Endothelial cell of umbilical vein (primary cell): ENCODE results near the gene TDRD7. TPM values are rescaled to one million over a fixed set of nuclear protein-coding genes. Genes with fewer than 3 reads are reported as not detected.

Source experiments
- BruUV-seq: library from RNA; stranded (reverse); fragments of 400-500 nt; replicated peaks from 2 replicates; lab custom pipeline; 2021; lab: Mats Ljungman, UMichigan
- CTCF ChIA-PET: fragments of 300-600, 350-600 bp; sonication (Branson Sonifier 250); formaldehyde crosslinking; loops from one replicate; lab custom pipeline; 2021; ENCODE audit warnings: antibody characterized with exemption, inconsistent platforms; lab: Charles Lee
- POLR2A ChIA-PET: fragments of 300-600, 350-600 bp; sonication (Branson Sonifier 250); formaldehyde crosslinking; loops from one replicate; lab custom pipeline; 2021; ENCODE audit warnings: antibody characterized with exemption, inconsistent platforms; lab: Charles Lee
- DNase-seq: peaks from one replicate; pipeline ENCODE4 v3.0.0-alpha.2; 2011; ENCODE audit warnings: low read depth, low spot score
- FAIRE-seq: peaks from 2 replicates; lab custom pipeline; 2011; peaks lifted over from hg19 to GRCh38; lab: Jason Lieb, UNC
- H2AFZ ChIP-seq: 2 replicates; pipeline ENCODE4 v1.6.0; 2012; ENCODE audit warnings: low read depth, low read length, control low read depth, inconsistent platforms
- H3K27ac ChIP-seq: 2 replicates; pipeline ENCODE4 v1.5.1; 2011; ENCODE audit warnings: low read depth, mild to moderate bottlenecking, control low read depth, low read length, moderate library complexity; ENCODE audit not compliant: insufficient read depth
- H3K27me3 ChIP-seq, 2 experiments: 2 replicates each; pipeline versions ENCODE4 v1.6.0 to v1.6.1; 2011; ENCODE audit warnings: low read length in 2 of 2, mixed read lengths in 1 of 2; ENCODE audit not compliant: control insufficient read depth in 2 of 2, insufficient read depth in 2 of 2
- H3K36me3 ChIP-seq, 2 experiments: 2 replicates in 1 of 2; 3 replicates in 1 of 2; pipeline ENCODE4 v1.5.1; 2011; ENCODE audit warnings: low read length in 2 of 2, mild to moderate bottlenecking in 1 of 2, moderate library complexity in 1 of 2; ENCODE audit not compliant: control insufficient read depth in 2 of 2, insufficient read depth in 2 of 2; ENCODE audit errors: extremely low read depth in 1 of 2
- H3K4me1 ChIP-seq: 3 replicates; pipeline ENCODE4 v1.5.1; 2011; ENCODE audit warnings: mild to moderate bottlenecking, low read length; ENCODE audit not compliant: control insufficient read depth, insufficient read depth; ENCODE audit errors: extremely low read depth
- H3K4me2 ChIP-seq: 2 replicates; pipeline ENCODE4 v1.6.1; 2011; ENCODE audit warnings: low read length, control low read depth, mixed read lengths; ENCODE audit not compliant: insufficient read depth
- H3K4me3 ChIP-seq, 3 experiments: fragments of 200-600 bp in 1 of 3; sonication (generic), shearing (Covaris generic) in 1 of 3; replicated peaks in 1 of 3; 2 replicates each; pipeline ENCODE4 v1.5.1; 2011 to 2016; ENCODE audit warnings: control low read depth in 3 of 3, low read length in 3 of 3, mild to moderate bottlenecking in 2 of 3, inconsistent platforms in 1 of 3, low read depth in 1 of 3, moderate library complexity in 1 of 3; ENCODE audit not compliant: insufficient read depth in 1 of 3
- H3K79me2 ChIP-seq: 2 replicates; pipeline ENCODE4 v1.6.0; 2012; ENCODE audit warnings: low read length, inconsistent platforms; ENCODE audit not compliant: control insufficient read depth, insufficient read depth
- H3K9ac ChIP-seq: replicated peaks from 2 replicates; pipeline ENCODE3; 2011; ENCODE audit warnings: low read length, control low read depth; ENCODE audit not compliant: insufficient read depth; ENCODE audit errors: extremely low read depth
- H3K9me1 ChIP-seq: replicated peaks from 3 replicates; pipeline ENCODE4 v1.6.0; 2011; ENCODE audit warnings: mild to moderate bottlenecking, low read length; ENCODE audit not compliant: control insufficient read depth, insufficient read depth; ENCODE audit errors: extremely low read depth
- H3K9me3 ChIP-seq: replicated peaks from 2 replicates; pipeline ENCODE4 v1.5.1; 2012; ENCODE audit warnings: low read length, inconsistent platforms; ENCODE audit not compliant: control insufficient read depth, insufficient read depth
- H4K20me1 ChIP-seq: replicated peaks from 2 replicates; pipeline ENCODE3; 2011; ENCODE audit warnings: mild to moderate bottlenecking, low read length; ENCODE audit not compliant: control insufficient read depth, insufficient read depth; ENCODE audit errors: extremely low read depth
- EZH2 ChIP-seq: IDR thresholded peaks from 2 replicates; pipeline ENCODE4 v1.6.1; 2012; ENCODE audit warnings: borderline replicate concordance, low read depth, mild to moderate bottlenecking, moderate library complexity, low read length, inconsistent platforms; ENCODE audit not compliant: severe bottlenecking
- FOS ChIP-seq: IDR thresholded peaks from 2 replicates; pipeline ENCODE4 v1.6.1; 2011; ENCODE audit warnings: mild to moderate bottlenecking, low read length, moderate library complexity, borderline replicate concordance; ENCODE audit not compliant: insufficient read depth
- GATA2 ChIP-seq: IDR thresholded peaks from 2 replicates; pipeline ENCODE4 v1.7.0; 2011; ENCODE audit warnings: low read depth, mild to moderate bottlenecking, moderate library complexity, mixed read lengths, low read length; ENCODE audit not compliant: insufficient read length, insufficient read depth
- JUN ChIP-seq: IDR thresholded peaks from 2 replicates; pipeline ENCODE4 v1.6.1; 2011; ENCODE audit warnings: borderline replicate concordance, low read depth; ENCODE audit not compliant: insufficient read length, insufficient read depth
- MYC ChIP-seq: IDR thresholded peaks from one replicate; pipeline ENCODE4 v1.6.1; 2011; ENCODE audit warnings: mild to moderate bottlenecking, low read depth, low read length
- POLR2A ChIP-seq: IDR thresholded peaks from 2 replicates; pipeline ENCODE4 v1.6.1; 2012; ENCODE audit warnings: low read depth, mild to moderate bottlenecking, control low read depth, low read length
- POLR2AphosphoS5 ChIP-seq: IDR thresholded peaks from 2 replicates; pipeline ENCODE4 v1.6.1; 2012; ENCODE audit warnings: low read depth, mild to moderate bottlenecking, control low read depth, low read length, moderate library complexity; ENCODE audit not compliant: insufficient read depth
- dilution Hi-C: fragments of 300-500 bp; cut with MboI; formaldehyde crosslinking; loops from one replicate; pipeline ENCODE4 v1.15.0; 2019; ENCODE audit warnings: low sequenced_read_pairs; ENCODE audit not compliant: extremely low pct_ligation_motif_present
- intact Hi-C: fragments of 100-400 bp; cut with micrococcal nuclease; formaldehyde crosslinking; loops from one replicate; pipeline ENCODE4 v1.10.0; 2022
- polyA plus RNA-seq, 4 experiments: library from polyadenylated mRNA; depleted of rRNA in 3 of 4; stranded (reverse) in 3 of 4; unstranded in 1 of 4; fragments of >200 nt; gene quantifications; 2 replicates each; pipeline versions ENCODE4 v1.2.1 to v1.2.3, GENCODE V29; 2011 to 2012; ENCODE audit warnings: missing spikeins in 1 of 4
- total RNA-seq: library from RNA; stranded (reverse); gene quantifications from 2 replicates; pipeline ENCODE4 v1.2.3, GENCODE V29; 2021
- TF ChIP-seq, protein P1 (sequence below), 2 donors: IDR thresholded peaks; 1 replicate in 1 of 2; 2 replicates in 1 of 2; pipeline ENCODE4 v1.5.1; 2011; ENCODE audit warnings: low read length in 2 of 2, mild to moderate bottlenecking in 2 of 2, moderate library complexity in 2 of 2, control low read depth in 1 of 2, inconsistent platforms in 1 of 2, low read depth in 1 of 2; ENCODE audit not compliant: insufficient read depth in 1 of 2; ENCODE audit errors: extremely low read depth in 1 of 2
- TF ChIP-seq, protein P2 (sequence below): IDR thresholded peaks from 2 replicates; pipeline ENCODE4 v1.6.1; 2011; ENCODE audit not compliant: insufficient read depth, insufficient read length

TDRD7 gene
- total and polyA plus RNA-seq, 2 donors (not counting 3 experiments of a cell fraction or from before 2014, with no cell fraction given) = 4.9 to 11.5 TPM

DNA sequence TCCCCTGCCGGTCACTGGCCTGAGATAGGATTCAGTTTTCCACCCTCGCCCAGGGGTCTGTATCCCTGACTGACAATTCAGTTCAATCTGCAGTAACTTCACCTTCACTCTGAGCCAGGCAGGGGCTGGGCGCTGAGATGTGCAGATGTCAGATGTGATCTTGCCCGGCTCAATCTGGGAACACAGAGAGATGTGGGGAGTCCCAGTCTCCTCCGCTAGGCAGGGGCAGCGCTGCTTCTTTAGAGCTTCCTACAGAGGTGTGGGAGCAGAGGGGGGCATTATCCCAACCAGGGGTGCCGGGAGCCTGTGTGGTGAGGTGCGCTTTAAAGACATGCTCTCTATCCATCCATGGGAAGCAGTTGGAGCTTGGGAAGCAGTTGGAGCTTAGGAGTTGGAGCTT is 104.2 kb downstream of the TDRD7 start:
- no TSS peak for BruUV-seq
- Histone ChIP-seq H3K4me3 (no peak overlapping the region), H4K20me1 (no peaks in the 10 kb centered on the region), H3K27ac (no peak overlapping the region), H3K4me1 (peaks cover 25% of the 10 kb centered on the region), H3K27me3 (no peaks in the 10 kb centered on the region), H3K36me3 (no peaks in the 10 kb centered on the region), H3K79me2 (no peaks in the 10 kb centered on the region), H3K9ac (no peak overlapping the region), H2AFZ (no peak overlapping the region), H3K9me3 (no peaks in the 10 kb centered on the region), H3K4me2 (no peak overlapping the region), H3K9me1 (no peaks in the 10 kb centered on the region)
- dilution Hi-C loops (no loop called here), intact Hi-C loops (no loop called here)
- TF ChIP-seq GATA2 (no peak), POLR2AphosphoS5 (no peak), MYC (no peak)
- FAIRE-seq = no peak
- DNase-seq = no peak
- POLR2A ChIA-PET = no interaction called here
- CTCF ChIA-PET = interaction anchor here (1.5 to 1.9 kb wide), 2 partner anchors 10 to 83 kb away, joined by 4 to 5 read pairs; no protein-coding TSS in a partner anchor

DNA sequence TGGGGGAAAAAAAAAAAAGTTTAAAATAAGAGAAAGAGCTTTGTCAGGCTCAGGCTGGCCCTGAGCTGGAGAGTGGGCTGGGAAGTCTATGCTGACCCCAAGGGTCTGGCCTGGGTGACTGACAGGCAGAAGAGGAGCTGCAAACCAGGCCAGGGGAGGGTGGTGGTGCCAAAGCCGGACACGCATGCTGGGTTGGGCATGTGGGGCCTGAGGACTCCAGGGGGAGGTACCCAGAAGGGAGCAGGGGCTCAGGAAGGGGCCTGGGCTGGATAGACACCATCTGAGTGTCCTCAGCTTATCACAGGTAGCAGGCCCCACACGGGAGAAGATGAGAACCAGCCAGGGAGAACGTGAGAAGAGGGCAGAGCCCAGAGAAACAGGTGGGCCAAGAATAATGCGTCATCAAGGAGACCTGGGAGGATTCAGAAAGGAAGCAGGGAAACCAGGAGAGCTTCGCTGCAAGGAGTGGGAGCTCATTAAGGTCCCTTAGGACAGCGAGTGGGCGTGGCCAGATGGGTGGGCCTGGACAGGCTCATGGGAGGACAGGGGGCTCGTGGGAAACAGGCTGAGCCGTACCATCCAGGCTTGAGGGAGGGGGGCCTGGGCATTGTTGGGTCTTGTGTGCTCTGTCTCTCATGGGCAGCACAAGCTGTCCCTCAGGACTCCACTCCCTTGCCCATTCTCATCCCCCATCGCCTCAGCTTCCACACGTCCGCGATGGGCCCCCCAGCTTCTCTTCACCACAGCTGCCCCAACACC is 105.6 kb downstream of the TDRD7 start:
- FAIRE-seq = no peak
- H3K4me3 ChIP-seq = no peak overlapping the region
- H3K9me3 ChIP-seq = no peaks in the 10 kb centered on the region
- H4K20me1 ChIP-seq = no peaks in the 10 kb centered on the region
- no peak overlapping the region for H3K9ac ChIP-seq
- no peaks in the 10 kb centered on the region for H3K79me2 ChIP-seq
- intact Hi-C loops = no loop called here
- H2AFZ ChIP-seq = no peak overlapping the region
- DNase-seq = no peak
- BruUV-seq = no TSS peak
- dilution Hi-C loops = no loop called here
- H3K27me3 ChIP-seq = no peaks in the 10 kb centered on the region
- H3K4me1 ChIP-seq = peaks cover 20% of the 10 kb centered on the region
- TF ChIP-seq JUN = no peak
- no peak for TF ChIP-seq GATA2
- TF ChIP-seq, protein P1, sequence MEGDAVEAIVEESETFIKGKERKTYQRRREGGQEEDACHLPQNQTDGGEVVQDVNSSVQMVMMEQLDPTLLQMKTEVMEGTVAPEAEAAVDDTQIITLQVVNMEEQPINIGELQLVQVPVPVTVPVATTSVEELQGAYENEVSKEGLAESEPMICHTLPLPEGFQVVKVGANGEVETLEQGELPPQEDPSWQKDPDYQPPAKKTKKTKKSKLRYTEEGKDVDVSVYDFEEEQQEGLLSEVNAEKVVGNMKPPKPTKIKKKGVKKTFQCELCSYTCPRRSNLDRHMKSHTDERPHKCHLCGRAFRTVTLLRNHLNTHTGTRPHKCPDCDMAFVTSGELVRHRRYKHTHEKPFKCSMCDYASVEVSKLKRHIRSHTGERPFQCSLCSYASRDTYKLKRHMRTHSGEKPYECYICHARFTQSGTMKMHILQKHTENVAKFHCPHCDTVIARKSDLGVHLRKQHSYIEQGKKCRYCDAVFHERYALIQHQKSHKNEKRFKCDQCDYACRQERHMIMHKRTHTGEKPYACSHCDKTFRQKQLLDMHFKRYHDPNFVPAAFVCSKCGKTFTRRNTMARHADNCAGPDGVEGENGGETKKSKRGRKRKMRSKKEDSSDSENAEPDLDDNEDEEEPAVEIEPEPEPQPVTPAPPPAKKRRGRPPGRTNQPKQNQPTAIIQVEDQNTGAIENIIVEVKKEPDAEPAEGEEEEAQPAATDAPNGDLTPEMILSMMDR (IDR thresholded peaks at IDR 0.05; ENCODE audit: extremely low read depth in 1 of 2, insufficient read depth in 1 of 2, low read depth in 1 of 2, low read length in 2 of 2) = no peak
- TF ChIP-seq FOS = no peak
- TF ChIP-seq POLR2A = no peak
- TF ChIP-seq MYC = no peak
- no peak for TF ChIP-seq EZH2
- TF ChIP-seq, protein P2, sequence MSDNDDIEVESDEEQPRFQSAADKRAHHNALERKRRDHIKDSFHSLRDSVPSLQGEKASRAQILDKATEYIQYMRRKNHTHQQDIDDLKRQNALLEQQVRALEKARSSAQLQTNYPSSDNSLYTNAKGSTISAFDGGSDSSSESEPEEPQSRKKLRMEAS = no peak
- no peak for TF ChIP-seq POLR2AphosphoS5
- POLR2A ChIA-PET = no interaction called here
- no peak overlapping the region for H3K27ac ChIP-seq
- no peaks in the 10 kb centered on the region for H3K36me3 ChIP-seq
- H3K9me1 ChIP-seq = no peaks in the 10 kb centered on the region
- CTCF ChIA-PET = interaction anchor here (0.9 to 2.1 kb wide), 4 partner anchors 11 to 81 kb away, joined by 4 to 21 read pairs (median 6); partner anchors contain the start of gene TMOD1
- H3K4me2 ChIP-seq = no peak overlapping the region
